B cell (primary cell): ENCODE measurements around the gene BCL7B. TPM values are rescaled to one million over a fixed set of nuclear protein-coding genes. Genes with fewer than 3 reads are reported as not detected.

ENCODE experiments used
- ATAC-seq: fragments of 200-7000 bp; cut with Tn5 transposase; one replicate; pipeline ENCODE4 v1.10.0; 2021; ENCODE audit warnings: low read depth, mild to moderate bottlenecking, moderate number of reproducible peaks, moderate library complexity
- CTCF ChIA-PET: fragments of 350-600 bp; sonication (Branson Sonifier 250); formaldehyde crosslinking; loops from one replicate; lab custom pipeline; 2021; ENCODE audit warnings: antibody characterized with exemption, inconsistent platforms; lab: Charles Lee
- POLR2A ChIA-PET: fragments of 350-600 bp; sonication (Branson Sonifier 250); formaldehyde crosslinking; loops from one replicate; lab custom pipeline; 2021; ENCODE audit warnings: antibody characterized with exemption; lab: Charles Lee
- DNase-seq: peaks from one replicate; pipeline ENCODE4 v3.0.0; 2013
- H2AFZ ChIP-seq: 2 replicates; pipeline ENCODE4 v1.6.1; 2012; ENCODE audit warnings: mild to moderate bottlenecking, low read depth, low read length; ENCODE audit not compliant: insufficient read depth, poor library complexity, severe bottlenecking
- H3K27ac ChIP-seq, 2 donors: 1 replicate in 1 of 2; 2 replicates in 1 of 2; pipeline ENCODE4 v1.5.1; 2012 to 2013; ENCODE audit warnings: low read length in 2 of 2, mild to moderate bottlenecking in 2 of 2, moderate library complexity in 1 of 2
- H3K27me3 ChIP-seq, 4 experiments: fragments of 200-600 bp in 1 of 4; sonication (generic) in 1 of 4; replicated peaks in 1 of 4; 1 replicate in 2 of 4; 2 replicates in 2 of 4; pipeline versions ENCODE4 v1.6.1 to v1.7.0; 2013 to 2016; ENCODE audit warnings: low read length in 3 of 4, mild to moderate bottlenecking in 2 of 4, mixed read lengths in 1 of 4, moderate library complexity in 1 of 4; ENCODE audit not compliant: insufficient read depth in 4 of 4, control insufficient read depth in 3 of 4; ENCODE audit errors: control extremely low read depth in 1 of 4
- H3K36me3 ChIP-seq, 2 experiments: replicated peaks in 1 of 2; 1 replicate in 1 of 2; 2 replicates in 1 of 2; pipeline versions ENCODE4 v1.6.1 to v1.7.1; 2013; ENCODE audit warnings: low read length in 1 of 2; ENCODE audit not compliant: insufficient read depth in 2 of 2, control insufficient read depth in 1 of 2; ENCODE audit errors: control extremely low read depth in 1 of 2, extremely low read depth in 1 of 2
- H3K4me1 ChIP-seq, 2 donors: fragments of 200-600 bp in 1 of 2; sonication (generic) in 1 of 2; 1 replicate in 1 of 2; 2 replicates in 1 of 2; pipeline versions ENCODE4 v1.5.1 to v1.6.1; 2013 to 2017; ENCODE audit warnings: low read length in 2 of 2; ENCODE audit not compliant: control insufficient read depth in 2 of 2, insufficient read depth in 2 of 2
- H3K4me2 ChIP-seq: replicated peaks from 2 replicates; pipeline ENCODE3; 2012; ENCODE audit warnings: mild to moderate bottlenecking, low read depth, low read length; ENCODE audit not compliant: poor library complexity, severe bottlenecking
- H3K4me3 ChIP-seq, 5 experiments: fragments of 200-600 bp in 1 of 5; sonication (generic) in 1 of 5; 1 replicate in 3 of 5; 2 replicates in 2 of 5; pipeline versions ENCODE4 v1.5.1 to v1.7.0; 2011 to 2016; ENCODE audit warnings: low read length in 4 of 5, mild to moderate bottlenecking in 4 of 5, low read depth in 2 of 5, control low read depth in 1 of 5, moderate library complexity in 1 of 5; ENCODE audit not compliant: insufficient read depth in 1 of 5; ENCODE audit errors: control extremely low read depth in 1 of 5, extremely low read depth in 1 of 5
- H3K79me2 ChIP-seq: fragments of 200-600 bp; sonication (generic); one replicate; pipeline ENCODE4 v1.6.0; 2016; ENCODE audit warnings: low read length; ENCODE audit not compliant: control insufficient read depth, insufficient read depth
- H3K9ac ChIP-seq: fragments of 200-600 bp; sonication (generic); 2 replicates; pipeline ENCODE4 v1.6.1; 2017; ENCODE audit warnings: mild to moderate bottlenecking, low read length, moderate library complexity
- H3K9me3 ChIP-seq, 3 donors: one replicate each; pipeline versions ENCODE4 v1.6.1 to v1.7.1; 2013; ENCODE audit warnings: low read length in 2 of 3; ENCODE audit not compliant: control insufficient read depth in 2 of 3, insufficient read depth in 1 of 3; ENCODE audit errors: control extremely low read depth in 1 of 3
- H4K20me1 ChIP-seq: 2 replicates; pipeline ENCODE4 v1.6.0; 2012; ENCODE audit warnings: mild to moderate bottlenecking, low read length; ENCODE audit not compliant: insufficient read depth, control insufficient read depth, poor library complexity, severe bottlenecking
- H3K27ac Mint-ChIP-seq: one replicate; pipeline ENCODE4 v1.8.0; 2021; ENCODE audit warnings: mixed read lengths
- H3K27me3 Mint-ChIP-seq: one replicate; pipeline ENCODE4 v1.8.0; 2021; ENCODE audit warnings: mixed read lengths
- H3K4me1 Mint-ChIP-seq: one replicate; pipeline ENCODE4 v1.8.0; 2021; ENCODE audit warnings: mixed read lengths
- H3K4me3 Mint-ChIP-seq: one replicate; pipeline ENCODE4 v1.8.0; 2021; ENCODE audit warnings: mixed read lengths
- H3K9me3 Mint-ChIP-seq: one replicate; pipeline ENCODE4 v1.8.0; 2022; ENCODE audit warnings: mixed read lengths; ENCODE audit not compliant: insufficient read depth
- EZH2 ChIP-seq: IDR thresholded peaks from 2 replicates; pipeline ENCODE4 v1.6.1; 2012; ENCODE audit warnings: borderline replicate concordance, low read depth, mild to moderate bottlenecking, moderate library complexity, low read length; ENCODE audit not compliant: insufficient read depth, poor library complexity, severe bottlenecking
- WGBS: methylation state at CpG from one replicate; pipeline ENCODE4 v1.1.5; 2013; ENCODE audit warnings: missing lambda C conversion rate; ENCODE audit not compliant: insufficient coverage; 5-methylcytosine and 5-hydroxymethylcytosine counted together
- intact Hi-C: fragments of 100-400 bp; cut with micrococcal nuclease; formaldehyde crosslinking; loops from one replicate; pipeline ENCODE4 v1.10.0; 2022
- polyA plus RNA-seq: library from polyadenylated mRNA; depleted of rRNA; stranded (reverse); fragments of >200 nt; gene quantifications from 2 replicates; pipeline ENCODE4 v1.2.3, GENCODE V29; 2012
- total RNA-seq, 2 donors: library from RNA; stranded (reverse); fragments of 120-200 nt in 1 of 2; gene quantifications; 1 replicate in 1 of 2; 2 replicates in 1 of 2; pipeline versions ENCODE4 v1.2.3 to v1.2.4, GENCODE V29; 2013 to 2022
- TF ChIP-seq, protein P1 (sequence below): fragments of 200-600 bp; IDR thresholded peaks from one replicate; pipeline ENCODE4 v1.8.0; 2022; ENCODE audit warnings: antibody characterized with exemption, mild to moderate bottlenecking

BCL7B gene
- total and polyA plus RNA-seq, 2 donors (not counting 1 experiment from before 2014, with no cell fraction given): 61.9 to 69.8 TPM

DNA sequence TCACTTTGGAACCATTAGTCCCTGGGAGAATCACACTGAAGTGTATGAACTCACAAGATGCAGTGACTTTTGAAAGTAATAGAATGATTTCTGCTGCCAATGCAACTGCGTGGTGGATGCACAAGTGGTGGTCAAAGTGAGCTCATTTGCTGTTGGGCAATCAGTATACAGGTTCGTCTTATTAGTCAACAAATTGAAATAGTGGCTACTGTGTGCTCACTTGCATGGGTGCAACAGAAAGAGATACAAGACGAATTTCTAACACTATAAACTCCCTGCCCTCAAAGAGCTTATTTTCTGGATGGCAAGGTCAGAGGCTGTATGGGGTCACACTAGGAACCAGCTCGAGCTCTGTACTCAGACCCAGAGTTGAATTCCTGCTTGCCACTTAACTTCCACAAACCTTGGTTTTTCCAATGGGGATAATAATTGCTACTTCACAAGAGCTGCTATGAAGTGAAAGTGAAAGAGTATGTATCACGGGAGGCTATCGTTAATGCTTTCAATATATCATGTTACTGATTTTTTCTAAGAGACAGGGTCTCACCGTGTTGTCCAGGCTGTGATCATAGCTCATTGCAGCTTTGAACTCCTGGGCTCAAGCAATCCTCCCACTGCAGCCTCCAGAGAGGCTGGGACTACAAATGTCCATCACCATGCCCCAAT, 8.3 kb upstream of the BCL7B start:
- H2AFZ ChIP-seq: peak overlapping the region; percentile 80
- DNase-seq: no peak
- peak overlapping the region; percentile 57 for H3K9ac ChIP-seq
- H3K9me3 Mint-ChIP-seq: no peaks in the 10 kb centered on the region
- no peaks in the 10 kb centered on the region for H3K79me2 ChIP-seq
- WGBS: 74% methylated on average over 2 of the region's 7 CpGs
- H3K27me3 Mint-ChIP-seq: no peaks in the 10 kb centered on the region
- no peaks in the 10 kb centered on the region for H3K9me3 ChIP-seq
- intact Hi-C loops: no loop called here
- POLR2A ChIA-PET: interaction anchor here (0.6 kb wide), 1 partner anchor 1044 kb away, joined by 5 read pairs; no protein-coding TSS in a partner anchor
- H3K4me2 ChIP-seq: peak overlapping the region; percentile 66
- TF ChIP-seq, protein P1, sequence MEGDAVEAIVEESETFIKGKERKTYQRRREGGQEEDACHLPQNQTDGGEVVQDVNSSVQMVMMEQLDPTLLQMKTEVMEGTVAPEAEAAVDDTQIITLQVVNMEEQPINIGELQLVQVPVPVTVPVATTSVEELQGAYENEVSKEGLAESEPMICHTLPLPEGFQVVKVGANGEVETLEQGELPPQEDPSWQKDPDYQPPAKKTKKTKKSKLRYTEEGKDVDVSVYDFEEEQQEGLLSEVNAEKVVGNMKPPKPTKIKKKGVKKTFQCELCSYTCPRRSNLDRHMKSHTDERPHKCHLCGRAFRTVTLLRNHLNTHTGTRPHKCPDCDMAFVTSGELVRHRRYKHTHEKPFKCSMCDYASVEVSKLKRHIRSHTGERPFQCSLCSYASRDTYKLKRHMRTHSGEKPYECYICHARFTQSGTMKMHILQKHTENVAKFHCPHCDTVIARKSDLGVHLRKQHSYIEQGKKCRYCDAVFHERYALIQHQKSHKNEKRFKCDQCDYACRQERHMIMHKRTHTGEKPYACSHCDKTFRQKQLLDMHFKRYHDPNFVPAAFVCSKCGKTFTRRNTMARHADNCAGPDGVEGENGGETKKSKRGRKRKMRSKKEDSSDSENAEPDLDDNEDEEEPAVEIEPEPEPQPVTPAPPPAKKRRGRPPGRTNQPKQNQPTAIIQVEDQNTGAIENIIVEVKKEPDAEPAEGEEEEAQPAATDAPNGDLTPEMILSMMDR: no peak
- TF ChIP-seq EZH2: no peak
- peak overlapping the region; percentile 67 for H3K27ac Mint-ChIP-seq
- H3K4me3 ChIP-seq: peak overlapping the region in 4 of 5 experiments; percentile 39 to 58 (median 50)
- H3K4me1 ChIP-seq: peaks cover 5 to 11% of the 10 kb centered on the region in 2 donors
- H3K4me1 Mint-ChIP-seq: peaks cover 15% of the 10 kb centered on the region
- no peaks in the 10 kb centered on the region for H3K27me3 ChIP-seq
- CTCF ChIA-PET: interaction anchor here (0.5 to 1.2 kb wide), 5 partner anchors 9 to 41 kb away, joined by 3 to 5 read pairs (median 3); partner anchors contain the start of genes BCL7B and TBL2
- no peaks in the 10 kb centered on the region for H4K20me1 ChIP-seq
- H3K27ac ChIP-seq: no peak overlapping the region
- no peak for ATAC-seq
- H3K36me3 ChIP-seq: peaks cover 0 to 20% of the 10 kb centered on the region in 2 experiments
- peak overlapping the region; percentile 89 for H3K4me3 Mint-ChIP-seq
